Smooth muscle cell (in vitro differentiated cells): ENCODE data around the gene KRTAP10-3. TPM values are rescaled to one million over a fixed set of nuclear protein-coding genes. Genes with fewer than 3 reads are reported as not detected.
"Not testable (repeated sequence)": the region's sequence is repeated elsewhere in the genome, so short reads cannot be mapped to it uniquely, and the experiment has no call there.

Experiments used
- DNase-seq: peaks from one replicate; lab custom pipeline; 2025; ENCODE audit not compliant: unreplicated experiment; lab: John Stamatoyannopoulos, UW
- H2AFZ ChIP-seq: fragments of 200-600 bp; sonication (generic); 2 replicates; pipeline ENCODE4 v1.6.0; 2016; ENCODE audit warnings: antibody characterized with exemption, low read depth, mild to moderate bottlenecking
- H3F3A ChIP-seq: fragments of 200-600 bp; sonication (generic); 2 replicates; pipeline ENCODE4 v1.6.0; 2017; ENCODE audit warnings: antibody characterized with exemption, low read depth
- H3K27ac ChIP-seq: fragments of 200-600 bp; sonication (generic); 2 replicates; pipeline ENCODE4 v1.5.1; 2016; ENCODE audit warnings: low read depth, mild to moderate bottlenecking
- H3K27me3 ChIP-seq: fragments of 200-600 bp; sonication (generic); 2 replicates; pipeline ENCODE4 v1.6.1; 2016; ENCODE audit warnings: low read depth, mild to moderate bottlenecking
- H3K36me3 ChIP-seq: fragments of 200-600 bp; sonication (generic); 2 replicates; pipeline ENCODE4 v1.5.1; 2016; ENCODE audit warnings: low read depth
- H3K4me1 ChIP-seq: fragments of 200-600 bp; sonication (generic); 2 replicates; pipeline ENCODE4 v1.5.1; 2016; ENCODE audit warnings: low read depth
- H3K4me2 ChIP-seq: fragments of 200-600 bp; sonication (generic); 2 replicates; pipeline ENCODE4 v1.6.0; 2016; ENCODE audit warnings: mild to moderate bottlenecking
- H3K4me3 ChIP-seq: fragments of 200-600 bp; sonication (generic); 2 replicates; pipeline ENCODE4 v1.5.1; 2016; ENCODE audit warnings: mild to moderate bottlenecking
- H3K79me2 ChIP-seq: fragments of 200-600 bp; sonication (generic); 2 replicates; pipeline ENCODE4 v1.6.0; 2016; ENCODE audit warnings: low read depth, mild to moderate bottlenecking
- H3K9ac ChIP-seq: fragments of 200-600 bp; sonication (generic); 2 replicates; pipeline ENCODE4 v1.6.0; 2016; ENCODE audit warnings: low read depth
- H3K9me3 ChIP-seq: fragments of 200-600 bp; sonication (generic); replicated peaks from 2 replicates; pipeline ENCODE4 v1.5.1; 2016; ENCODE audit warnings: low read depth
- H4K20me1 ChIP-seq: fragments of 200-600 bp; sonication (generic); 2 replicates; pipeline ENCODE4 v1.6.0; 2016; ENCODE audit warnings: low read depth
- WGBS: methylation state at CpG from one replicate; pipeline ENCODE4 v1.1.7; 2016; ENCODE audit warnings: low lambda C conversion rate; 5-methylcytosine and 5-hydroxymethylcytosine counted together
- polyA plus RNA-seq: library from polyadenylated mRNA; unstranded; fragments of >200 nt; fragmentation: Nextera tagmentation; extraction: Ambion mirVana; gene quantifications from 2 replicates; pipeline ENCODE4 v1.2.1, GENCODE V29; 2016
- total RNA-seq: library from RNA; depleted of rRNA; stranded (reverse); fragments of >200 nt; gene quantifications from 2 replicates; pipeline ENCODE4 v1.2.3, GENCODE V29; 2014
- TF ChIP-seq, protein P1 (sequence below): fragments of 200-600 bp; sonication (generic); IDR thresholded peaks from 2 replicates; pipeline ENCODE4 v1.5.1; 2017; ENCODE audit warnings: borderline replicate concordance, mild to moderate bottlenecking, antibody characterized with exemption; ENCODE audit not compliant: insufficient read depth, poor library complexity, severe bottlenecking

Gene KRTAP10-3
- total and polyA plus RNA-seq, 2 experiments from 2014 or later: not detected

DNA sequence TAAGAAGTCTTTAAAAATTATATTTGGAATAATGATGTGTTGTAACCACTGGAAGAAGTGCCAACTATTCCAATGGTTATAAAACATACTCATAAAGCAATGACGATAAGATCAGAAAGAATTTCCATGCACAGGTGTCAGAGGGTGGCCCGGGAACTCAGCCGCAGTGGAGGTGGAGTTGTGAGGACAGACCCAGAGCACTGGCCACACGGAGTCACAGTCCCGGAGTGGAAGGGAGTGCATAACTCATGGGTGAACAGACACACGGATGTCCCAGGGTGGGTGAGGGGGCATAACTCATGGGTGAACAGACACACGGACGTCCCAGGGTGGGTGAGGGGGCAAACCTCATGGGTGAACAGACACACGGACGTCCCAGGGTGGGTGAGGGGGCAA, 17.4 kb upstream of the KRTAP10-3 start:
- H3K4me3 ChIP-seq: no peak overlapping the region
- H3K27ac ChIP-seq: no peak overlapping the region
- no peak overlapping the region for H3K4me2 ChIP-seq
- peaks cover 8% of the 10 kb centered on the region for H3K9me3 ChIP-seq
- H3K36me3 ChIP-seq: no peaks in the 10 kb centered on the region
- no peak overlapping the region for H2AFZ ChIP-seq
- no peak for DNase-seq
- no peaks in the 10 kb centered on the region for H3K79me2 ChIP-seq
- TF ChIP-seq, protein P1, sequence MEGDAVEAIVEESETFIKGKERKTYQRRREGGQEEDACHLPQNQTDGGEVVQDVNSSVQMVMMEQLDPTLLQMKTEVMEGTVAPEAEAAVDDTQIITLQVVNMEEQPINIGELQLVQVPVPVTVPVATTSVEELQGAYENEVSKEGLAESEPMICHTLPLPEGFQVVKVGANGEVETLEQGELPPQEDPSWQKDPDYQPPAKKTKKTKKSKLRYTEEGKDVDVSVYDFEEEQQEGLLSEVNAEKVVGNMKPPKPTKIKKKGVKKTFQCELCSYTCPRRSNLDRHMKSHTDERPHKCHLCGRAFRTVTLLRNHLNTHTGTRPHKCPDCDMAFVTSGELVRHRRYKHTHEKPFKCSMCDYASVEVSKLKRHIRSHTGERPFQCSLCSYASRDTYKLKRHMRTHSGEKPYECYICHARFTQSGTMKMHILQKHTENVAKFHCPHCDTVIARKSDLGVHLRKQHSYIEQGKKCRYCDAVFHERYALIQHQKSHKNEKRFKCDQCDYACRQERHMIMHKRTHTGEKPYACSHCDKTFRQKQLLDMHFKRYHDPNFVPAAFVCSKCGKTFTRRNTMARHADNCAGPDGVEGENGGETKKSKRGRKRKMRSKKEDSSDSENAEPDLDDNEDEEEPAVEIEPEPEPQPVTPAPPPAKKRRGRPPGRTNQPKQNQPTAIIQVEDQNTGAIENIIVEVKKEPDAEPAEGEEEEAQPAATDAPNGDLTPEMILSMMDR: no peak
- no peaks in the 10 kb centered on the region for H3K4me1 ChIP-seq
- H4K20me1 ChIP-seq: no peaks in the 10 kb centered on the region
- H3K9ac ChIP-seq: no peak overlapping the region
- no peaks in the 10 kb centered on the region for H3F3A ChIP-seq
- 94% methylated on average over 8 of the region's 10 CpGs for WGBS
- no peaks in the 10 kb centered on the region for H3K27me3 ChIP-seq

DNA sequence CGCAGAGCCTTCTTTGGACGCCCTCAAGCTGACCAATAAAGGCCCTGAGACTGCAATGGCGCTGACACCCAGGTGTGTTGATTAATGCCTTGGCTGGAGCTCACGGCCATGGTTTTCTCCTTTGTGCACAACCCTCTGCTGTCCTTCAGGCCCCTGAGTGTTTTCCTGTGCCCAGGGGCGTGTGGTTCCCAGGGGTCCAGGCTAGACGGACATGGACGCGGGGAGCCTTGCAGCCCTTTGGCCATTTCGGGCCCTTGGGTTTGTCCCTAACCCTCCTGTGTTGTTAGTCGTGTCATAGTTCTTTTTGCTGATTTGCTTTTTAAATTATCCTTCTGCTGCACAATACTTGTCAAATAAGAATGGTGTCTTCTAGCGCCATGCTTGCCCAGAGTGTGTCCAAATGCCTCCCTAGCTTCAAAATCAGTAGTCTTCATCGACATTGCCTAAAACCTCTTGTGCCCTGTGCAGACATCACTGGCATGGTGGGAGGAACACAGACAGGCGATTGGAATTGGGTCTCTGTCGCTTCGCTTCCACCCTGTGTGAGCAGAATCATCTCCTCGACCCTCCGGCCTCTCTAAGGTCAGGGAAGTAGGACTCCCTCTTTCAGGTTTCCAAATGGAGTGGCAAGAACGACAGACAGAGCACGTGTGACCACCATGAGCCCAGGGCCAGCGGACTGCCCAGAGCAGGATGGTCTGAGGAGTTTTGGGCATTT, 16.9 kb upstream of the KRTAP10-3 start:
- DNase-seq: no peak
- no peaks in the 10 kb centered on the region for H3K36me3 ChIP-seq
- no peak overlapping the region for H3K4me2 ChIP-seq
- H3K9me3 ChIP-seq: peaks cover 8% of the 10 kb centered on the region
- no peaks in the 10 kb centered on the region for H4K20me1 ChIP-seq
- WGBS: 93% methylated on average over 20 of the region's 20 CpGs
- no peak overlapping the region for H2AFZ ChIP-seq
- TF ChIP-seq, protein P1: no peak
- H3K27ac ChIP-seq: no peak overlapping the region
- no peak overlapping the region for H3K9ac ChIP-seq
- no peaks in the 10 kb centered on the region for H3K27me3 ChIP-seq
- no peaks in the 10 kb centered on the region for H3K79me2 ChIP-seq
- no peak overlapping the region for H3K4me3 ChIP-seq
- no peaks in the 10 kb centered on the region for H3K4me1 ChIP-seq
- no peaks in the 10 kb centered on the region for H3F3A ChIP-seq

DNA sequence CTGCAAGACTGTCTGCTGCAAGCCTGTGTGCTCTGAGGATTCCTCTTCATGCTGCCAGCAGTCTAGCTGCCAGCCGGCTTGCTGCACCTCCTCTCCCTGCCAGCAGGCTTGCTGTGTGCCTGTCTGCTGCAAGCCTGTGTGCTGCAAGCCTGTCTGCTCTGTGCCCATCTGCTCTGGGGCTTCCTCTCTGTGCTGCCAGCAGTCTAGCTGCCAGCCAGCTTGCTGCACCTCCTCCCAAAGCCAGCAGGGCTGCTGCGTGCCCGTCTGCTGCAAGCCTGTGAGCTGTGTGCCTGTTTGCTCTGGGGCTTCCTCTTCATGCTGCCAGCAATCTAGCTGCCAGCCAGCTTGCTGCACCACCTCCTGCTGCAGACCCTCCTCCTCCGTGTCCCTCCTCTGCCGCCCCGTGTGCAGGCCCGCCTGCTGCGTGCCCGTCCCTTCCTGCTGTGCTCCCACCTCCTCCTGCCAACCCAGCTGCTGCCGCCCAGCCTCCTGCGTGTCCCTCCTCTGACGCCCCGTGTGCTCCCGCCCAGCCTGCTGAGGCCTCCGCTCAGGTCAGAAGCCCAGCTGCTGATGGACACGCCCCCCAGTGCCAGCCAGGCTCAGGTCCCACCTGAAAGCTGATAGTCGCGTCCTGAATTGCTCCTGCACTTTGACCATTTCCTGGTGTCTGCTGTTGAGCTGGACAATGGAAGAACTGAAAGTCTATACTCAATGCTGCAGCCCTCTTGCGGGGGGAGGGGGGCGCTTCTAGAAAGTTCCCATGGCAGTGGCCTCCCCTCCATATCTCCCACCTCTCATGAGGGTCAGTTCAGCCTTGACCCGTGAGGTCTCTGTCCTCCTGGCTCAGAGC, 16.1 kb upstream of the KRTAP10-3 start:
- no peak overlapping the region for H2AFZ ChIP-seq
- no peaks in the 10 kb centered on the region for H3K4me1 ChIP-seq
- H3K4me2 ChIP-seq: no peak overlapping the region
- no peaks in the 10 kb centered on the region for H3K27me3 ChIP-seq
- H3K4me3 ChIP-seq: no peak overlapping the region
- TF ChIP-seq, protein P1: no peak
- no peaks in the 10 kb centered on the region for H3K36me3 ChIP-seq
- no peaks in the 10 kb centered on the region for H4K20me1 ChIP-seq
- no peak for DNase-seq
- no peak overlapping the region for H3K27ac ChIP-seq
- no peaks in the 10 kb centered on the region for H3K79me2 ChIP-seq
- 83% methylated on average over 18 of the region's 21 CpGs for WGBS
- H3K9ac ChIP-seq: no peak overlapping the region
- no peaks in the 10 kb centered on the region for H3F3A ChIP-seq
- H3K9me3 ChIP-seq: peaks cover 8% of the 10 kb centered on the region

DNA sequence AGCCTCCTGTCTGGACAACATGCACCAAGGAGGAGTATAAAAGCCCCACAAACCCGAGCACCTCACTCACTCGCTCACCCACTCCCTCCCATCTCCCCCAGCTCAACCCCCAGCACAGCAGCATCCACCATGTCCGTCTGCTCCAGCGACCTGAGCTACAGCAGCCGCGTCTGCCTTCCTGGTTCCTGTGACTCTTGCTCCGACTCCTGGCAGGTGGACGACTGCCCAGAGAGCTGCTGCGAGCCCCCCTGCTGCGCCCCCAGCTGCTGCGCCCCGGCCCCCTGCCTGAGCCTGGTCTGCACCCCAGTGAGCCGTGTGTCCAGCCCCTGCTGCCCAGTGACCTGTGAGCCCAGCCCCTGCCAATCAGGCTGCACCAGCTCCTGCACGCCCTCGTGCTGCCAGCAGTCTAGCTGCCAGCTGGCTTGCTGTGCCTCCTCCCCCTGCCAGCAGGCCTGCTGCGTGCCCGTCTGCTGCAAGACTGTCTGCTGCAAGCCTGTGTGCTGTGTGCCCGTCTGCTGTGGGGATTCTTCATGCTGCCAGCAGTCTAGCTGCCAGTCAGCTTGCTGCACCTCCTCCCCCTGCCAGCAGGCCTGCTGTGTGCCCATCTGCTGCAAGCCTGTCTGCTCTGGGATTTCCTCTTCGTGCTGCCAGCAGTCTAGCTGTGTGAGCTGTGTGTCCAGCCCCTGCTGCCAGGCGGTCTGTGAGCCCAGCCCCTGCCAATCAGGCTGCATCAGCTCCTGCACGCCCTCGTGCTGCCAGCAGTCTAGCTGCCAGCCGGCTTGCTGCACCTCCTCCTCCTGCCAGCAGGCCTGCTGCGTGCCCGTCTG, 15.2 kb upstream of the KRTAP10-3 start, which contains the start of gene KRTAP10-4:
KRTAP10-4 (plus strand) TSS at position 100 of the 827 bp plus-strand sequence; CDS start at position 130, 30 bp downstream.
- not testable (repeated sequence) for H2AFZ ChIP-seq, H3K27ac ChIP-seq, H3K36me3 ChIP-seq, H3K9me3 ChIP-seq, H3K79me2 ChIP-seq, DNase-seq, H3K4me2 ChIP-seq, H4K20me1 ChIP-seq, H3K4me3 ChIP-seq, H3K4me1 ChIP-seq, H3K9ac ChIP-seq, H3K27me3 ChIP-seq, H3F3A ChIP-seq
- 85% methylated on average over 23 of the region's 25 CpGs for WGBS
